GM12892 (cell line): ENCODE measurements around the gene BRAT1.

Experiments used
- POLR2A ChIP-seq: IDR thresholded peaks from 2 replicates; pipeline ENCODE4 v1.6.1; 2011; ENCODE audit warnings: low read depth, low read length, control low read depth
- POLR2AphosphoS5 ChIP-seq: IDR thresholded peaks from 2 replicates; pipeline ENCODE4 v1.6.1; 2011; ENCODE audit warnings: low read depth, low read length, control low read depth

DNA sequence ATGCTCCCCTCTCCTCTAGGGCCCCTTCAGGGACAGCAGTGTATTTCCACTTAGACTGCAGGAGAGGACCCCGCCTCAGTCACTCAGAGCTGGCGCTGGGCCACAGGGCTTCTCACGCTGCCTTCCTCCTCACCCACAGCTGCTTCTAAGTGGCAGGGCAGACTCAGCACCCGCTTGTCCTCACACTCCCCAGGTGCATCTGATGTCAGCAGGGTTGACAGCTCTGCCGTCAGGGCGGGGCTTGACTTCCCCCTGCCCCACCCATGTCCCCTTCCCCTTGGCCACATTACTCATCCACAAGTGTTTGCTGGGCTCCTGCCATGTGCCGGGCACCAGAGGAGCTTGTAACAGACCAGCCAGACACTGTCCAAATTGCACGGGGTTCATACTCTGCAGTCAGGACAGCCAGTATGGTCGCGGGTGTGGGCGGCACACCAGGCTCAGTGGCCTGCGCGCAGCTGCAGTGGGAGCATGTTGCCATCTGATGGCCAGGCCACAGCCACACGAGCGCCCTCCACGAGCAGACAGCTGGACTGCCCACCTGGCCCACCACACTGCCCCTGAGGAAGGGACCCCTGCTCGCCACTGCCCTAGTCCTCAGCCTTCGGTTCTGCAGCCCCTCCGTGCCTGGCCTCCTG is 47.2 kb upstream of the BRAT1 start:
- TF ChIP-seq POLR2A (no peak), POLR2AphosphoS5 (no peak)
